ENCODE results near the gene ZBTB20.

ZBTB20 gene

DNA sequence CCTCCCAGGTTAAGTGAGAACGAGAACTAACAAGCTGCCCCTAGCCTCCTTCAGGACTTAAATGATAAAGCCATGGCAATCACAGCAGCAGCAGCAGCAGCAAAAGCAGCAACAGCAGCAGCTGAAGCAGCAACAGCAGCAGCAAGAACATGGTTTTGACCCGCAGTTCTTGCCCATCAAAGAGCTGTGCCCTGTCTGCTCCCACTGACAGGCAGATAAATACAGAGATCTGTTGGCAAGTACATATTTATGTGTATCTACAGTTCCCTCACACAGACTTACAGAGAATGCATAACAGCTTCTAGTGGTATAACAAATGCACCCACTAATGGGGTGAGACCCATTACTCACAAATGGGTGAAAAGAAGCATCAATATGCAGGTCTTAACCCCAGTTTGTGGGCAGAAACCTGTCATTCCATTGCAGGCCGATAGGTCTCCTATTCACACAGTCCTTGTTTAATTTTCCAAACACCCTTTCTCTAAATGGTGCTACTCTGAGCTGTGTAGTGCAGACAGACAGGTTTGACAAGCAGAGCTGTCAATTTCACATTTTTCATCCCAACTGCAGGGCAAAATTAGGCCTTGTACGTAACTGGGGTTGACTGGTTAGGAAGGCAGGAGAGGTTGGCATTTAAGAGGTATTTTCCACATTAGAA lies 537.0 kb downstream of the ZBTB20 start:
- no peak for DNase-seq

DNA sequence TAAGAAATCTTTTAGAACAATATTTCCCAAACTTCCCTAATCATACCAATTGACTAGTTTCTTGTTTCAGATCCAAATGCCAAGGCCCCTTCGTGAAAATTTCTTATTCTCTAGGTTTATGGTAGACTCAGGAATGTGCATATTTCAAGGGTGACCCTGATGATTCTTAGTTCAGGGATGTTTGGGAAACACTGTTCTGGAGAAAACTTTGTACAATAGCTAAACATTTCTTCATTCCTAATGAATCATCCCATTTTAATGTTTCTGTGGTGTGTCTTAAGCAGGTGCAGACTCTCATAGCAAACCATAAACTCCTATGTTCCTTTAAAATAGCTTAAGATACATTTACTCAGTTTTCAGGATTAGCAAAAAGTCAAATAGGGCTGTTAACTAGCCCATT lies 538.8 kb downstream of the ZBTB20 start:
- DNase-seq: no peak

DNA sequence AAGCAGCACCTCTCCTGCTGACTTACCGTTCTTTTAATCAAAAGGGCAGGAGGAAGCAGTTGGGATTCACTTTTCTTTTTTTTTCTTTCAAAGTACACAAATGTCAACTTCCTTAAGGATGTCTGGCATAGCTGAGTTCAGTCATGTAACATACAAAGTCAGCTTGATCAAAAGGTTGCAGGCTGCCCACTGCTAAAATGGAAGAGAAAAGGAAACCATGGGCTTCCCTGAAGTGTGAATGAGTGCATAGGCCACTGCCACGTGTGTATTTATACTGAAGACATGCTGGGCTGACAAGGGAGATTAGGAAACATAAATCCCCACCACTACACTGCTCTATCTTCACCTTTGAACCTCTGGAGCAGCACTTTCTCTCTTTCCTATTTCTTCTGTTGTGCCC lies 540.8 kb downstream of the ZBTB20 start:
- DNase-seq: no peak

DNA sequence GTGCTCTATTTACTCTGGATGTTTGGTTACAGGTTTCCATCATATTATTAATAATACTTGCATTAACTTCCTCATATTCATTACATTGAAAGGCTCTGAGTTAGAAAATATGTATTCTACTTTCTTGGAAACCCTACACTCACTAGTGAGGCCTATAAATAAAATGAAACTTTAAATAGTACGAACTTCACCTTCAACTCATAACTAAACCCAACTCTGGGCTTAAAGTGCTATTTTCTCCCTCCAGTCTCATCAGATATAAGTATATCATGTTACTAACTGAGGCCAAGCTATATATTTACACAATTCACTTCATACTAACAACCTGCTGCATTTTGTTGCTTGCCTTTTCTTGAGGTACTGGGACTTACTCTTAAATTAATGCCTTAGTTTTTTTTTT lies 546.5 kb downstream of the ZBTB20 start:
- DNase-seq: no peak

DNA sequence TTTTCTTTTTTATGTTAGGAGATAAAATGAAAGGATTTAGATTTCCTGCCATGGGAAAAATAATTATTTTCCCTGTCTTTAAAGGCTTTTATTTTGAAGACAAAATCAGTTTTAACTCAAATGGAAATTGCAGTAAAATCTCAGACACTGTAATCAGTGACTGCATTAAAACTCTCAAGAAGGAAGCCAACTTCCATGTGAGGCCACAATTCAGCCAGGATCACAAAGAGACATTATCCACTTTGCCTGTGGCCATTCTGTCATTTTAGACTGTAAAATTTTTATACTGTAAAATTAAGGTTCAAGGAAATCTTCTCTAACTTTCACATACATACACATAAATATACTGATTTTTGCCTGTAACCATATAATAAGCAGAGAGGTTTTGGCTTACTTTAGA lies 549.2 kb downstream of the ZBTB20 start:
- no peak for DNase-seq

DNA sequence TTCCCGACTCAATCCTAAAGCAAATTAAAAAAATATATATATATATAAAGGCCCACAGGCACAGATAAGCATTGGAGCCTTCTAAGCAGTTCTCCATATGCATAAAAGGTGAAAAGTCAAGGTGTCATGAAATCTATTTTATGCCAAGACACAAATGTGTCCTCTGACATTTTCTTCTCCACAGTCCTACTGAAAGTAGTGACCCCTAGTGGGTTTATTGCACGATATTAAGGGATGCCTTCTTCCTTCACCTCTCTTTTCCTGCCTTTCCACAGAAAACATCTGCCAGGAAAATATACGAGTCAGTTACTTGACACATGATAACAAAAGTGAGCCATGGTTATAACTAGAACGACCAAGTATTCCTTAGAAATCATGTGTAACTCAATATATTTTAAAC lies 550.1 kb downstream of the ZBTB20 start:
- no peak for DNase-seq

DNA sequence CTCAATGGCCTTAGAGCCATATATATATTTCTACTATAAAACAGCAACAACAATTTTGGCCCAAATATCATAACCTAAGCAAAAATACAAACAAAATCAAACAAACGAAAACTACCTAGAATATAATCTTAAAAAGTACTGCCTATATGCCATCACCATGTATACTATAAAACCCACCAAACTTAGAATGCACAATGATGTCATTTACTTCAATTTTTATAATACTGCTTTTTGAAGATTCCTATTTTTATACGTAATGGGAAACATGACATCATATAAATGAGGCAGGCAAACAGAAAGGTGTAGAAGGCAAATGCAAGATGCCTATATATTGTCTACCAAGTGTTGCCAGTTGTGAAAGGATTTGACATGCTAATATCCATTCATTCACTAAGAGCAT lies 550.9 kb downstream of the ZBTB20 start:
- DNase-seq: no peak

DNA sequence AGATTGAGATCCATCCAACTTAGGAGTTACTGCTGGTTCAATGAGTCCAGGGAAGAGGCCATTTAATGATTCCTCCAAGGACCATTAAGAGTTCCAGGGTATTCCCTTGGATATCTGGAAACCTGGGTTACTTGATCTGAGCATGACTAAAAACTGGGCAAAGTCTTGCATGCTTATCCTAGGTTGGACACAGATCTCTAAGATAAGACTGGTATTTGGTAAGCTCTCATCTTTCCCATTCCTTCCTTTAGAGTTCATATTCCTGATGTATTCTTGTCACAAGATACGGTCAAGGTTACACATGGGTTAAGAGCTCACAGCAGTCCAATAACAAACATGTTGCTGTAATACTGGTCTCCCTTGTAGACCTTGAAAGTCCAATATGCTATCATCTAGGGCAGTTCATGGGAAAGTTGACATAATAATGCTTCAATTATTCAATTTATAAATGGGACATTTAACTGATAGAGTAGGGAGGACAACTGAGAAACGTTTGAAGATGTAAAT lies 551.5 kb downstream of the ZBTB20 start:
- DNase-seq: no peak

DNA sequence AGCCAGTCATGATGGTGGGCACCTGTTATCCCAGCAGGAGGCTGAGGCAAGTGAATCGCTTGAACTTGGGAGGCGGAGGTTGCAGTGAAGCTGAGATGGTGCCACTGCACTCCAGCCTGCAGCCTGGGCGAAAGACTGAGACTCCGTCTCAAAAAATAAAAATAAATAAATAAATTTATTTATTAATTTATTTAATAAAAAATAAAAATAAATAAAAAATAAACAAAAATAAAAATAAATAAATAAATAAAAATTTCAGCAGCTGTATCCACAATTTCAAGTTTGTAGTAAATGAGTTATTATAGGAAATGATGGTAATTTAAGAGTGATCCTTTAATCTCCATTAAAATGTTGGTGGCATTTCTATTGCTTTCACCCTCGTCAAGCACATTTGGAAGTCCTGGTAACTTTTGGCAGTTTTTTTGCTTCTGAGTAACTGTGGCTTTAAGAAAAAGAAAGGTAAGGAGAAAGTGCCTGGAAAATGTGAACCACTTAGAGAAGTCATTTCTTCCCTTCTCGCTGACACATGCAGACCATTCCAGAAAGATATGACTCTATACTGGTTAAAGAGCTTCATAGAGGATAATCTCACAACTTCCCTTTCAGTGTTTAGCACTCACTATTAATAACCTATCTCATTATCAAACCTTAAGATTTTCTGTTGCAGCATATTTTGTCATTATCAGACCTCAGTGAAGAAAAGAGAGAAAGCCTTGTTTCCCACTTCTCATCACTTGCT lies 556.6 kb downstream of the ZBTB20 start:
- no peak for DNase-seq

DNA sequence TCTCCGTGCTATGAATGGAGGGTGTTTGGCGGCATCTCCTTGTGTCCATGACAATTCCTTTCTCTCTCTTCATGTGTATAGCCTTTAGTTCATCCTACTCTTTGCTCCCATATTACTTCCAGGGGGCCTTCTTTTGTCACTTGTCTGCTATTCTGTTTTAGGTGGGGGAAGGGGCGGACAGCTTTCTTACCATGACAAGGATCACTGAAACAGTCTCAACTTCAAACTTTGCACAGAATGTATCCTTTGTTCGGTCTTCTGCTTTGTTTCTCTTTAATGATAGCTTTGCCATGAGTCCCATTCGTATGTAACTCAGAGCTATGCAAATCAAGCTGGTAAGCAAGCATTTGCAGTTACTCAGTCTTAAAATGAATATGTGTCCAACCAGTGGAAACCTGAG lies 559.1 kb downstream of the ZBTB20 start:
- DNase-seq: no peak

DNA sequence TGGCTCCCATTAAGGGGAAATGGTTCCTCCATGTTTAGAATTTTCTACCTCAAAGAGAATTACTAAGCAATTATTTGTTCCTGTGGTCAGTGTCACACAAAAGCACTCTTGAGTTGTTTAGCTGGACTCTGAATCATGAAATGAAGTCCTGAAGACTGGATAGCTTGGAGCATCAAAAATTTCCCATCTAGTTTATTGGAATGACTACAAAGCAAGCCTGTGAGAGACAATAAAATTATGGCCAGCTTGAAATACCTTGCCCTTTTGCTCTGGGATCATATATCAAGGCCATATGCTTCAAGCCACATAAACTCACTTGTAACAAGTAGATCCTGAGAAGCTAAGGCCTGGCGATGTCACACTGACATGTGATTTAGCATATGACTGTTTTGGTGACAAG lies 561.0 kb downstream of the ZBTB20 start:
- no peak for DNase-seq

DNA sequence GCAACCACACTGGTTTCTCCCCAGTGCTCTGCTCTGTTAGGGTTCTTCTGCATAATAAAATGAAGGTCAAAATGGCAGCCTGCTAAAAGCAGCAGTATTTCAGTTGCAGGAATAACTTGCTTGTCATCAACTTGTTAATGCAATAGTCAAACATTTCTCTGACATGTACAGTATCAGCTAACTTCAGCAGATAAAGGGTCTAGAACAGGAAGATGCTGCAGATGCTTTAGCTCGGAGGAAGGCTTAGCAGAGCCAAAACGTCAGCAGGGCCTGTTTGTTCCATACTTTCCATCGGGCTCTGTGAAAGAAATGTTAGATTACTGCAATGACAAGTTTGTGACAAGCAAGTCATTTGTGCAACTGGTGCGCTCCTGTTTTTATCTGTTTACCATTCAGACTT lies 561.4 kb downstream of the ZBTB20 start:
- DNase-seq: no peak

DNA sequence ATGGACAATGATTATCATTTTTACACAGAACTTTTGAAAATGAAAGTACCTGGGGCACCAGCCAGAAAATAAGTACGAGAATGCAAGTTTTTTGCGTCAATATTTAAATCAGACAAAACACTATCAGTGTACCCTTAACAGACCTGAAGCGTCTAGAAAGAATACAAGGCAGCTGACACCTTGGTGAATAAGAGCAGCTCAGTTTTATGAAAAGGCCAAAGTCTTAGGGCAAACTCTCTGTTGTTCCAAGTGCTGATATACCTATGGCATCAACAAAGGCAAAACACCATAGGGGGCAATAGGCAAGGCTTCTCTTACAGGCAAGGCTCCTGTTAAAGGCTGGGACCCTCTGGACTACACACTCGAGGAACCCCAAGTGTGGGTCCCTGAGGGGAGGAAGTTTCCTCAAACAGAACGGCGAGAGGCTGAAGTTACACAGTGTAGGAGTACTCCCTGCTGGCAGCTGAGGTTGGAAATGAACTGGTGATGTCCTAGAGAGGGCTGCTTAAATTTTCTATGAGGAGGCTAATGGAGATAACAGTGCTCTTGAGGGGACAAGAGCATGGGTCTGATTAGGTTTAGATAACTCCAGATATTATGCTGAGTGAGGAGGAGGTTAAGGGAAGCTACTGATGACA lies 562.2 kb downstream of the ZBTB20 start:
- DNase-seq: no peak

DNA sequence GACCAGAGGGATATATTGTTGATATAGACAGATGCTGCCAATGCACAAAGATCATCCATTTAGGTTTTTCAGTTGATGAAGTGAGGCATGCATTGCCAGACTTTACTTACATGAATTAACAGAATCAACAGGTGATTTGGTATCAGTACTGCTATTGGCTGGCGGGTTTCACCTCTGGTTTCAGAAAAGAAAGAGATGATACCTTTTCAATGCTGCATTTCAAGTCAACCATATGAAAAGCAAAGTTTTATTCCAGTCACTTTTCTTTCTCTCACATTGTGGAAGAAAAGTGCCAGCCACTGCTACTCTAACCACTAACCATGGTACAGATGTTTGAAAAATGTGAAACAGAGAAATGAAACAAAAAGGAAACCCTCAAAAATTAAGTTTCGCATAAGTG lies 564.2 kb downstream of the ZBTB20 start:
- no peak for DNase-seq

DNA sequence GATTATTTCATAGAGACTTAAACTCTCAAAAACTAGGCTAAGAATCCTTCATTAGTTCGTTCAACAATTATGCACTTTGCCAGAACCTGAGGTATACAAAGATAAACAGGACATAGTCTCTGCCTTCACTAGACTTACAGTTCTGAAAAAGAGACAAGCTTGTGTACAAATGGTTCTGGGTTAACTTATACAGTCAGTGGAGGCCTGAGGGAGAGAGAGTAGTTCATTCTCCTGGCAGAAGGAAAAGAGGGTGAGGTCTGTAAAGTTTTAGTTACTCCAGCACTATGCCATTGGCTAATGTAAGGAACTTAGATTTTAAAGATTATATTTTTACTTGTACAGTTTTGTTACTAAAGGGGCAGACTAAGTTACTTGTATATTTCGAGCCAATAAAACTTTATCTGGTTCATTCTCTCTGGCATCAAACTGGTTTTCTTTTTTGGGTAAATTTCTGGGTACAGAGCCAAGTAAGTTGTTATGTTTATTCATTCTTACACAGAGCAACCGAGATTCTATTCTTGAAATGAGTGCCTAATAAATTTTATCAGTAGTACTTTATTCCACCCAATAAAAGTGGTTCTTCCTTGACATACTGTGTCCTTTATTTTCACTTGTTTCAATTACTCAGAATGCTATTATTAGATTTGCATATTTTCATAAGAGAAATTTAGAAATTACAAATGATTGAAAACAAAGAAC lies 574.6 kb downstream of the ZBTB20 start:
- DNase-seq: no peak

DNA sequence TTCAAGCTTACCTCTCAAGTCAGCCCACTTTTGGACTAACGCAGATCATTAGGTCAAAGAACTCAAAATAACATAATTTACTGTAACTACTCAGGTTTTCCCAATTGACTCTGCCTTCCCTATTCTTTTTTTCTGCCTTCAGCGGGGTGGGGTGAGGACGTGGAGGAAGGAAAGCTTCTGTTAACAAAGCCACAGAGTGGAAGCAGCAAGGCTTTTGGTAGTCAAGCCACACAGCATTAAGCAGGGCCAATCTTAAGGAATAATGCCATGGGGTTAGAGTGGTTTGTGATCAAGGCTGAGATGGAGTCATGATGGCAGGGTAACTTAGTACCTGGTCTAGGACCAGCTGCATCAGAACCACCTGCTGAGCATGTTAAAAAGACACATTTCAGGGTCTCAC lies 575.7 kb downstream of the ZBTB20 start:
- DNase-seq: no peak

DNA sequence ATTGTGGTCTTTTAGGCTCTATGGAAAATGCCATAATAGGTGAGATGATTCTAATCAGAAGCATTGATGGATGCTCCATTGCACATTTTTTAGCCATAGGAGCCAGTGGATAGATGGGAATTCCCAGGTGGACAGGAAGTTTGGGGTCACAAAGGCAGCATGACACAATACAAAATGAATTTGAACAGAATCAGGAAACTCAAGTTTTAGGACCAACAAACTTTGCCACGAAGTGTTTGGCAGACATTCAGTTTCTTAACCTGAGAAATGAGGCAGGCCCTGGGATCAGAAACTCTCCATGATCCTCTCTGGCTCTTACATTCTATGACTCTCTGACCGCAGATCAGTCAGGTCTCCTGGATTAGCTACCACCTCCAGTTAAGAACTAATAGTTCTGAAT lies 577.9 kb downstream of the ZBTB20 start:
- no peak for DNase-seq

DNA sequence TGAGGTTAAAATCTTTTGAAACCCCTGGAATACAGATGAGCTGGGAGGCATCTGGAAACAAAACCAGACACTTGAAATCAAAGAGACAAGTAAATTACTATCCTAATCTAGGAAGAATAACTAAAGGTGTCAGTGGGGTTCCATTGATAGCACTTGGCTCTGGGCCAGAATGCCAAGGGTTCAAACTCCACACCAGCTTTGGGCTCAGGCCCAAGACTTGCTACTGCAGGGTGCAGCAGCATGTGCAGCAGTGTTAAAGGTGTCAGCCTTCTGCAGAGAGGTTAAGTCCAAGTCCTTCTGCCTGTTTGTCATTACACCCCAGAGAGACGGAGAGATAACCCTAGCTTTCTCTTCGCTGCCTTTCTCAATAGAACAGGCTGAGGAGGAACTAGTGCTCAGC lies 579.3 kb downstream of the ZBTB20 start:
- no peak for DNase-seq

DNA sequence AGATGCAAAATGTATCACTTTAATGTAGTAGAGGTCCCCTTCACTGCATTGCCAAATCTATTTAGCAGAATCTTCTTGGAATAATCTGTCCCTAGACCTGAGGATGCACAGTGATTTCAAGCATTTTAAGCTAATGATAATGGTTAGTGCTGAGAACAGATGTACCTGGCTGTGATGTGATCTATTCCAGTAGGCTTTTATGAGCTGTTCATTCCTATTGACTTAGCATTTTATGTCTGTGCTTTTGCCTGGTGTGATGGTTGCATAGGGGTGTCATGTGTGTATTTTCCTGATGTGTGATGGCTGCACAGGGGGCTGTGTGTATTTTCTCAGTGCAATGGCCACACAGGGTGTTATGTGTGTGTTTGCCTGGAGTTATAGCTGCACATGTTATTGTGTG lies 580.3 kb downstream of the ZBTB20 start:
- DNase-seq: no peak

DNA sequence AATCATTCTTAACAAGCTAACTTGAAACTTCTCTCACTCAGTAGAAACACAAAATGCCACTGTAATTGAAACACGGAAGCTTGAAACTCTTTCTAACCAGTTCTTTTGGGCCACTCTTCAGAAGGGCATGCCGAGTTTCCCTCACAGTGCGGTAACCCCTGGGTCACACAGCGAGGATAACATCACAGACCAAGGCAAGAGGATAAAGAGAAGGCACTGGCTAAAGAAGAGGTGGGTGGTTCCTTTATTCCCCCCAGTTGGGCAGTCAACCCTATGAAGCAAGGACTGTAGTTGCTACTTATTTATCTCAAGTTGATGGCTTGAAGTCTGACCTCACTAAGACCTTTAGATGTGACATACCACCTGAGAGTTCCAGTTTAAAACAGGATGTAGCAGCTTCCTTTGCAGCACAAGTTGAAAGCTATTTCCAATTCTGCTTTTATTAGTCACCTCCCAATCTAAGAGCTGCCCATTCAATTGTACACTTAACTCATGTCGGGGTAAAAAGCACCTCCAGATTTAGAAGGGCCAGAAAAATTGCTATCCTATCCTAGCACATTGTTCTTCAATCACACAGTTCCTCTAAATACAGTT lies 580.8 kb downstream of the ZBTB20 start:
- DNase-seq: no peak

DNA sequence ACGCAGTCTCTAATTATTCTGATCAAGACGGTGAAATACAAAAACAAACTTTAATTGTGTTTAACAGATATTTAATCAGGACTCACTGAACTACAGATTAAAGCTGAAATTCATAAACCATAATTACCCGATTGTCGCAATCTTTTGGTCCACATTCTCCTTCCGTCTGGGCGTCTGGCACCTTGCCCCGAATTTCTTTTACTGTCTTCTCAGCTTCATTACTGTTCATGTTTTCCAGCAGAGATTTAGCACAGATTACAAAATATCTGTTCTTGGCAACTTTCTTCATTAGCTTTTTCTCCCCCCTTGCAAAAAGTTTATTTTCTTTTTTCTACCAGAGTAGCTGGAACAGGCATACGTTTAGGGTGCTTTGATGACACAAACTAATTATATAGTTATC lies 581.9 kb downstream of the ZBTB20 start:
- DNase-seq: no peak

DNA sequence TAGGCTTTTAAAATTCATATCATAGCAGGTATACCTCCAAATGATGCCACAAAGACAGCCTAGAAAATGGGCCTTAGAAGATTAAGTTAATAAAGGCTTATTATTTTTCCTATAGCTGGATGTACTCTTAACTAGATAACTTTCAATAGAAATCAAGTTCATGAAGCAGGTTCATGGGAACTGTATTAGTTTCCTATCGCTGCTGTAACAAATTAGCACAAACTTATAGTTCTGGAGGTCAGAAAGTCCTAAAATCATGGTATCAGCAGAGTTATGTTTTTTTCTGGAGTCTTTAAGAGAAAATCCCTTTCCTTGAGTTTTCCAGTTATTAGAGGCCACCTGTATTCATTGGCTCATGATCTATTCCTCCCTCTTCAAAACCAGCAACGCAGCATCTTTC lies 583.4 kb downstream of the ZBTB20 start:
- DNase-seq: no peak

DNA sequence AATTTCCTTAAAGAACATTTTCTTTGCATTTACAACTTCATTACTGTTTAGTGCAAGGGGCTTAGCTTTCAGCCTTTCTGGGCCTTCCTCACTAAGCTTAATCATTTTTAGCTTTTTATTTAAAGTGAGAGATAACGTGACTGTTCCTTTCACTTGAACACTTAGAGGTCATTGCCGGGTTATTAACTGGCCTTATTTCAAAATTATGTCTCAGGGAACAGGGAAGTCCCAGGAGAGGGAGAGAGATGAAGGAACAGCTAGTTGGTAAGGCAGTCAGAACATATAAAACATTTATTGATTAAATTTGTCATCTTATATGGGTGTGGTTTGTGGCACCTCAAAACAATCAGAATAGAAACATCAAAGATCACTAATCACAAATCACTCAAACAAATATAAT lies 584.5 kb downstream of the ZBTB20 start:
- DNase-seq: no peak
